ENCODE data around the gene PLA2G5.

GRCh38 chr1:20068722-20069121 is 1.3 kb upstream of the PLA2G5 start:
- TF ChIP-seq CTCF (IDR thresholded peaks at IDR 0.05) (no peak), POLR2A (IDR thresholded peaks at IDR 0.05) (no peak)
